Tibial nerve (tissue), 3 donors: ENCODE results near the gene SCCPDH.

ENCODE experiments used
- POLR2A ChIP-seq, 2 donors: fragments of 450-650 bp; IDR thresholded peaks; one replicate each; pipeline ENCODE4 v1.6.1; 2017; ENCODE audit warnings: antibody characterized with exemption in 2 of 2, mild to moderate bottlenecking in 2 of 2, moderate library complexity in 2 of 2
- TF ChIP-seq, protein P1 (sequence below), 5 experiments: fragments of 200-600 bp in 3 of 5; fragments of 450-650 bp in 2 of 5; sonication (generic) in 3 of 5; IDR thresholded peaks; one replicate each; pipeline ENCODE4 v1.5.1; 2016 to 2019; ENCODE audit warnings: antibody characterized with exemption in 5 of 5, mild to moderate bottlenecking in 3 of 5, moderate library complexity in 2 of 5

- TF ChIP-seq, protein P1, sequence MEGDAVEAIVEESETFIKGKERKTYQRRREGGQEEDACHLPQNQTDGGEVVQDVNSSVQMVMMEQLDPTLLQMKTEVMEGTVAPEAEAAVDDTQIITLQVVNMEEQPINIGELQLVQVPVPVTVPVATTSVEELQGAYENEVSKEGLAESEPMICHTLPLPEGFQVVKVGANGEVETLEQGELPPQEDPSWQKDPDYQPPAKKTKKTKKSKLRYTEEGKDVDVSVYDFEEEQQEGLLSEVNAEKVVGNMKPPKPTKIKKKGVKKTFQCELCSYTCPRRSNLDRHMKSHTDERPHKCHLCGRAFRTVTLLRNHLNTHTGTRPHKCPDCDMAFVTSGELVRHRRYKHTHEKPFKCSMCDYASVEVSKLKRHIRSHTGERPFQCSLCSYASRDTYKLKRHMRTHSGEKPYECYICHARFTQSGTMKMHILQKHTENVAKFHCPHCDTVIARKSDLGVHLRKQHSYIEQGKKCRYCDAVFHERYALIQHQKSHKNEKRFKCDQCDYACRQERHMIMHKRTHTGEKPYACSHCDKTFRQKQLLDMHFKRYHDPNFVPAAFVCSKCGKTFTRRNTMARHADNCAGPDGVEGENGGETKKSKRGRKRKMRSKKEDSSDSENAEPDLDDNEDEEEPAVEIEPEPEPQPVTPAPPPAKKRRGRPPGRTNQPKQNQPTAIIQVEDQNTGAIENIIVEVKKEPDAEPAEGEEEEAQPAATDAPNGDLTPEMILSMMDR (IDR thresholded peaks at IDR 0.05): no peak
- no peak for TF ChIP-seq POLR2A (IDR thresholded peaks at IDR 0.05)
These were observed 58.1 kb downstream of the SCCPDH start for GRCh38 chr1:246782120-246782900.
